Measurements from ENCODE around the gene MAGEF1.
A peak's percentile ranks its signal among the peaks of the same experiment; 100 is the strongest.

Gene MAGEF1

GRCh38 chr3:184711493-184712247, at the start of gene MAGEF1:
Gene MAGEF1 (minus strand): TSS chr3:184712064. CDS start chr3:184711821, 243 bp downstream.
- peak; percentile 90 for DNase-seq

GRCh38 chr3:184761075-184761841, 49.4 kb upstream of the MAGEF1 start:
- DNase-seq, result no peak

- no peak for DNase-seq
These were observed 48.6 kb upstream of the MAGEF1 start for GRCh38 chr3:184760337-184761074.

GRCh38 chr3:184759666-184760200, 47.9 kb upstream of the MAGEF1 start:
- DNase-seq, result no peak

GRCh38 chr3:184758056-184758455, 46.2 kb upstream of the MAGEF1 start:
- no peak for DNase-seq

GRCh38 chr3:184757022-184757651, 45.3 kb upstream of the MAGEF1 start:
- peak; percentile 39 for DNase-seq

- DNase-seq, result no peak
These were observed 44.5 kb upstream of the MAGEF1 start for GRCh38 chr3:184756151-184757021.

- DNase-seq, result no peak
These were observed 43.5 kb upstream of the MAGEF1 start for GRCh38 chr3:184755315-184755731.

GRCh38 chr3:184752361-184752760, 40.5 kb upstream of the MAGEF1 start:
- no peak for DNase-seq

GRCh38 chr3:184751204-184752040, 39.6 kb upstream of the MAGEF1 start:
- DNase-seq, result no peak

- DNase-seq, result no peak
These were observed 38.7 kb upstream of the MAGEF1 start for GRCh38 chr3:184750349-184751083.

GRCh38 chr3:184749168-184749744, 37.4 kb upstream of the MAGEF1 start:
- no peak for DNase-seq

- peak; percentile 76 for DNase-seq
These were observed 36.6 kb upstream of the MAGEF1 start for GRCh38 chr3:184748219-184749135.

GRCh38 chr3:184746131-184747120, 34.6 kb upstream of the MAGEF1 start:
- DNase-seq, result no peak

GRCh38 chr3:184745526-184745925, 33.7 kb upstream of the MAGEF1 start:
- DNase-seq, result no peak

- DNase-seq, result no peak
These were observed 31.4 kb upstream of the MAGEF1 start for GRCh38 chr3:184743248-184743647.

GRCh38 chr3:184742676-184743135, 30.8 kb upstream of the MAGEF1 start:
- no peak for DNase-seq

Data from NCI-H2107 (cell line).